A549 (cell line): ENCODE results near the gene KRT13.

Experiments used
- CTCF ChIP-seq: fragments of >200 bp; sonication (Bioruptor Twin); formaldehyde crosslinking; IDR thresholded peaks from 3 replicates; pipeline ENCODE4 v1.5.1; 2016
- EP300 ChIP-seq, 2 experiments: fragments of >200 bp; sonication (Bioruptor Twin); formaldehyde crosslinking; IDR thresholded peaks; 2 replicates in 1 of 2; 3 replicates in 1 of 2; pipeline ENCODE4 v1.6.1; 2016 to 2017
- JUN ChIP-seq, 2 experiments: fragments of >200 bp; sonication (Bioruptor Twin); formaldehyde crosslinking; IDR thresholded peaks; 2 replicates in 1 of 2; 3 replicates in 1 of 2; pipeline ENCODE4 v1.6.1; 2016 to 2017
- REST ChIP-seq: fragments of 200-600 bp; sonication (generic); IDR thresholded peaks from 2 replicates; pipeline ENCODE4 v1.6.1; 2016; ENCODE audit warnings: antibody characterized with exemption, mild to moderate bottlenecking, moderate library complexity
- RFX5 ChIP-seq: fragments of 450-650 bp; IDR thresholded peaks from 2 replicates; pipeline ENCODE4 v1.7.1; 2014; ENCODE audit warnings: antibody characterized with exemption, mild to moderate bottlenecking, moderate library complexity
- TFCP2L1 ChIP-seq: fragments of 250-450 bp; sonication (Bioruptor Pico); IDR thresholded peaks from 2 replicates; pipeline ENCODE4 v1.5.0; 2021; ENCODE audit warnings: mild to moderate bottlenecking

GRCh38 chr17:41535764-41536481 lies 30.5 kb upstream of the KRT13 start:
- TF ChIP-seq TFCP2L1 (CRISPR knock-in tag) = no peak
- no peak for TF ChIP-seq CTCF
- TF ChIP-seq EP300 (IDR thresholded peaks at IDR 0.05) = no peak
- TF ChIP-seq RFX5 = no peak
- no peak for TF ChIP-seq JUN (IDR thresholded peaks at IDR 0.05)
- no peak for TF ChIP-seq REST
